ENCODE data around the gene GRAMD1A. TPM values are rescaled to one million over a fixed set of nuclear protein-coding genes. Genes with fewer than 3 reads are reported as not detected.

The GRAMD1A gene
- total RNA-seq, 4 donors from 2014 or later: 27.8 to 55.3 (median 52.1) TPM

GRCh38 chr19:35074426-35075201 is 74.5 kb downstream of the GRAMD1A start:
- H3K27ac ChIP-seq (replicated peaks in 1 of 4): no peak overlapping the region
- H3K9me3 ChIP-seq: peaks cover 0 to 9% (median 7%) of the 10 kb centered on the region in 4 donors
- H3K4me1 ChIP-seq: no peaks in the 10 kb centered on the region
- no peaks in the 10 kb centered on the region for H3K27me3 ChIP-seq
- H3K4me3 ChIP-seq: no peak overlapping the region
- 87% methylated on average over 14 of the region's 21 CpGs for WGBS
- no peak for DNase-seq (ENCODE audit: extremely low spot score)
- intact Hi-C loops (cut with DNase I): no loop called here
- TF ChIP-seq CTCF (IDR thresholded peaks at IDR 0.05) (no peak), POLR2A (IDR thresholded peaks at IDR 0.05; ENCODE audit: low read depth) (no peak), EP300 (IDR thresholded peaks at IDR 0.05) (no peak), POLR2AphosphoS5 (IDR thresholded peaks at IDR 0.05) (no peak)
- H3K36me3 ChIP-seq: no peaks in the 10 kb centered on the region

GRCh38 chr19:35075202-35076025 is 75.3 kb downstream of the GRAMD1A start:
- intact Hi-C loops (cut with DNase I): no loop called here
- WGBS: 92% methylated on average over 15 of the region's 21 CpGs
- H3K27ac ChIP-seq (replicated peaks in 1 of 4): no peak overlapping the region
- no peak for TF ChIP-seq POLR2A (IDR thresholded peaks at IDR 0.05; ENCODE audit: low read depth)
- TF ChIP-seq EP300 (IDR thresholded peaks at IDR 0.05): no peak
- TF ChIP-seq POLR2AphosphoS5 (IDR thresholded peaks at IDR 0.05): no peak
- no peak for TF ChIP-seq CTCF (IDR thresholded peaks at IDR 0.05)
- H3K9me3 ChIP-seq: peaks cover 0 to 4% (median 4%) of the 10 kb centered on the region in 4 donors
- H3K36me3 ChIP-seq: no peaks in the 10 kb centered on the region
- H3K27me3 ChIP-seq: no peaks in the 10 kb centered on the region
- H3K4me3 ChIP-seq: no peak overlapping the region
- no peaks in the 10 kb centered on the region for H3K4me1 ChIP-seq
- DNase-seq (ENCODE audit: extremely low spot score): no peak

- WGBS: 84% methylated on average over 3 of the region's 6 CpGs
- intact Hi-C loops (cut with DNase I): no loop called here
- no peaks in the 10 kb centered on the region for H3K36me3 ChIP-seq
Measured at GRCh38 chr19:35076026-35076370, 75.9 kb downstream of the GRAMD1A start.

More at GRCh38 chr19:35076026-35076370, 75.9 kb downstream of the GRAMD1A start:
- H3K27me3 ChIP-seq: no peaks in the 10 kb centered on the region
- DNase-seq (ENCODE audit: extremely low spot score): no peak
- H3K27ac ChIP-seq (replicated peaks in 1 of 4): no peak overlapping the region
- no peaks in the 10 kb centered on the region for H3K4me1 ChIP-seq
- TF ChIP-seq EP300 (IDR thresholded peaks at IDR 0.05) (no peak), POLR2A (IDR thresholded peaks at IDR 0.05; ENCODE audit: low read depth) (no peak), CTCF (IDR thresholded peaks at IDR 0.05) (no peak), POLR2AphosphoS5 (IDR thresholded peaks at IDR 0.05) (no peak)
- H3K9me3 ChIP-seq: no peaks in the 10 kb centered on the region
- H3K4me3 ChIP-seq: no peak overlapping the region

Other genes with a start within 250 kb of the GRAMD1A start
- 1 to 10 TPM; 5.8 to 7.1 (median 6.7) TPM for gene ZNF599, start 227.1 kb upstream of the GRAMD1A start, total RNA-seq
- 1 to 10 TPM; 1.3 to 9.6 (median 2.5) TPM for gene ZNF30, start 73.4 kb upstream of the GRAMD1A start, total RNA-seq
- 1 to 10 TPM; 4.6 to 8.4 (median 6.4) TPM for gene ZNF792, start 36.1 kb upstream of the GRAMD1A start, total RNA-seq
- gene SCN1B, start 30.1 kb downstream of the GRAMD1A start, total RNA-seq: 10 to 100 TPM in 3 of 4 donors, 1 to 10 TPM in 1; 8.3 to 15.7 (median 12.8) TPM
- gene HPN, start 41.4 kb downstream of the GRAMD1A start, total RNA-seq: under 1 TPM in 3 of 4 donors, not detected in 1; 0.33 to 0.86 (median 0.58) TPM
- gene FXYD3, start 115.5 kb downstream of the GRAMD1A start, total RNA-seq: 1 to 10 TPM in 3 of 4 donors, under 1 TPM in 1; 0.83 to 3.8 (median 3.1) TPM
- gene LGI4, start 134.7 kb downstream of the GRAMD1A start, total RNA-seq: 10 to 100 TPM; 32.0 to 58.6 (median 49.2) TPM
- 10 to 100 TPM; 44.4 to 92.6 (median 70.7) TPM for gene FXYD1, start 138.5 kb downstream of the GRAMD1A start, total RNA-seq
- gene FXYD7, start 142.9 kb downstream of the GRAMD1A start, total RNA-seq: under 1 TPM in 1 of 4 donors, not detected in 3; 0.71 TPM
- 10 to 100 TPM; 26.6 to 49.3 (median 43.0) TPM for gene FXYD5, start 154.4 kb downstream of the GRAMD1A start, total RNA-seq
- gene FAM187B, start 228.4 kb downstream of the GRAMD1A start, total RNA-seq: not detected
- 10 to 100 TPM in 2 of 4 donors, 1 to 10 TPM in 2; 5.1 to 19.2 (median 10.8) TPM for gene LSR, start 248.7 kb downstream of the GRAMD1A start, total RNA-seq